CD4-positive, alpha-beta T cell treated with Interleukin-6 at 100 ng/mL for 8 hours (primary cell): Measurements from ENCODE around the gene DDOST.

Source experiments
- DNase-seq: peaks from one replicate; pipeline ENCODE4 v3.0.0-alpha.2; 2020; ENCODE audit warnings: mixed read lengths, low spot score

The DDOST gene

GRCh38 chr1:20661207-20662109, at the start of gene DDOST:
Gene DDOST (minus strand): TSS chr1:20661369. CDS start chr1:20661350, 19 bp downstream.
- peak; percentile 97 for DNase-seq

GRCh38 chr1:20710469-20711284, 49.5 kb upstream of the DDOST start:
- no peak for DNase-seq

GRCh38 chr1:20709868-20710267, 48.7 kb upstream of the DDOST start:
- DNase-seq = no peak

GRCh38 chr1:20708891-20709290, 47.7 kb upstream of the DDOST start:
- DNase-seq = no peak

GRCh38 chr1:20708057-20708456, 46.9 kb upstream of the DDOST start:
- DNase-seq = no peak

- no peak for DNase-seq
These were observed 45.7 kb upstream of the DDOST start for GRCh38 chr1:20706841-20707240.

DNA sequence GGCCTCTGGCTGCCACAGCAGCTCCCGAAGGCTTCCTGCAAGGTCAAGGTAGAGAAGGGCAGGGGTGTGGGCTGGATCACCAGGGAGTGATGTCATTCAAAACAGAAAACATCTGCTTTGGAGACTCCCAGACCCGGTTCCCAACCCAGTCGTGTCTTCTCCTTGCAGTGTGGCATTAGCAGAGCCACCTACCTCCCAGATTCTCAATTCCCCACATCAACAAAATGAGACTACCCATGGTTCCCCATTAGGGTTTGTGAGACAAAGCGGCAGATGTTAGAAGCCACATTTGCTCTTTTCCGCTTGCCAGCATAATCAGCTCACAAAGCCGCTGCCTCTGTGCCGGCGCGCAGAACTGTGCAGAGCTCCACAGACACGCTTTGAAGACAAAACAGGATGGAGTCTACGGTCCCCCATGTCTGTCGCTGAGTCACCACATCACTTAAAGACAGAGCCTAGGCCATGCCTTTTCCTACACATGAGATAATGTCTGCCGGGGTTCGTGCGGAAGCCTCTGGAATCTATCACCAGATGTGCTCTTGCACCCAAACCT, 44.1 kb upstream of the DDOST start:
- DNase-seq = no peak

- no peak for DNase-seq
These were observed 43.4 kb upstream of the DDOST start for GRCh38 chr1:20704390-20705202.

- no peak for DNase-seq
These were observed 42.1 kb upstream of the DDOST start for GRCh38 chr1:20703124-20703756.

GRCh38 chr1:20702416-20702815, 41.2 kb upstream of the DDOST start:
- no peak for DNase-seq

DNA sequence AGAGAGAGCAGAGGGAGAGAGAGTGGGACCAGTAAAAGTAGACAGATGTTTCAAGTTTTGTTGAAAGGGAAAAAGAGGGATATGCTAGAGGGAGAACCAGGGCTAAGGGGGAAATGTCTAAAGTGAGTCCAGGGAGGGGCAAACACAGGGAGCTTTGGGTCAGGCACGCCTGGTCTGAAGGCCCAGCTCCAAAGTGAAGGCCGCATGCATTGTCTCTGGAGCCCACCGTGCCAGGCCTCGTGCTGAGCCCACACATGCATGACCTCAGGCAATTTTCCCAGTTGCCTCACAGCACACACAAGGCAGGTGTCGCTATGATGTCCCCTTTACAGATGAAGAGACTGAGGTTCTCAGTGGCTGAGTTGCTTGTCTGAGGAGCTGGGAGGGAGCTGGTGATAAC, 40.7 kb upstream of the DDOST start:
- no peak for DNase-seq

DNA sequence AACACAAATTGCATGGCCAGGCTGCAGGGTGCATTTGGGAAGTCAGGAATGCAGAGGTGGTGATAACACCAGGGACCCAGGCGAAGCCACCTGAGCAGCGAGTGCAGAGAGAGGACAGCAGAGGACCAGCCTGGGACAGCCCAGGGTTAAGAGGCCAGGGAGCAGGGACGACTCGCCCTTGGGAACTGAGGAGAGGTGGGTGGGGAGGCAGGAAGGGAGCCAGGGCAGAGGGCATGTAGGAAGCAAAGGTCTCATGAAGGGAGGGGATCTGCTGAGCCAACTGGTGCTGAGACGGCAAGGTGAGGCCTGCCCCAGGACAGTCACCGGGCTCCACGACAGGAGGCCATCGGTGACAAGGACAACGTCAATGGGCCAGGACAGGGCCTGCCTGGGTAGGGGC, 40.3 kb upstream of the DDOST start:
- DNase-seq = no peak

GRCh38 chr1:20700636-20701215, 39.6 kb upstream of the DDOST start:
- no peak for DNase-seq

GRCh38 chr1:20699558-20699957, 38.4 kb upstream of the DDOST start:
- DNase-seq = no peak

DNA sequence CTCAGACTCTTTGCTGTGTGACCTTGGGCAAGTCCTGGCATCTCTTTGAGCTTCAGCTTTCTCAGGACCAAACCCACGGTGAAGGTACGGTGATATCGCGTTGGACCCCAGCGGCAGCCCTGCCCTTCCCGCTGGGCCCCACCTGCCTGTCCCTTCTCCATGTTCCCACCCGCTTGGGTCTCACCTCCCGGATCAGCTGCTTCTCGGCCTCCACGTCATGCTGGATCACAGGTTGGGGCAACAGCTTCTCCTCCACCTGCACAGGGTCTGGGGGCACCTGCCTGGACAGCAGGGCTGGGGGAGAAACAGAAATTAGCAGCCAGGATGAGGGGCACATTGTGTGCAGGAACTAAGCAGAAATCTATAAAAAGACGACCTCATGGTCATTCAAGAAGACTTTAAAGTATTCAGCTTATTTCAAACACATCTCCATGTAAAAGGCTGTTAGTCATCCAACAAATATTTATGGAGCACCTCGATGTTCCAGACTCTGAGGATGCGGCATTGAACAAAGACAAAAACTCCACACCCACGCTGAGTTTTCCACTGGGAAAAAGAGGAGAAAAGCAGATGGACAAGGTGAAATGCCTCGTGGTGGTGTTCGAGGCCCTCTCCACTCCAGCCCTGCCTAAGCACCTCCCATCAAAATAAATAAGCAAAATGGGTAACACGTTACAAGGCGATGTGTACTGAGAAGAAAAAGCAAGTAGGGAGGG, 37.2 kb upstream of the DDOST start:
- no peak for DNase-seq

DNA sequence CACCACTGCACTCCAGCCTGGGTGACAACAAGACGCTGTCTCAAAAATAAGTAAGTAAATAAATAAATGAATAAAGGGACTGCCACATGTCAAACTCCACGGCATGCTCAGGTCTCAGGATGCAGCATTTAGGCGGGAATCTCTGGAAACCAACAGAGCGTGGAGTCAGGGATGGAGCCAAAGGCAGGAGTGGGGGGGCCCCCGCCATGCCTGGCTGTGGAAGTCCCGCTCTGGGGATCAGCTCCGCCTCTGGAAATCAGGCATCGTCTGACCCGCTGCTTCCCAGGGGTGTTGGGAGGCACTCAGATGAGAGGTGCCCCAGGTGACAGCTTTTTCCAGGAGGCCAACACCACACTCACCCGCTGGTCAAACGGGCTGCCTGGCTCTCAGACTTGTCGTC, 36.4 kb upstream of the DDOST start:
- DNase-seq = no peak

DNA sequence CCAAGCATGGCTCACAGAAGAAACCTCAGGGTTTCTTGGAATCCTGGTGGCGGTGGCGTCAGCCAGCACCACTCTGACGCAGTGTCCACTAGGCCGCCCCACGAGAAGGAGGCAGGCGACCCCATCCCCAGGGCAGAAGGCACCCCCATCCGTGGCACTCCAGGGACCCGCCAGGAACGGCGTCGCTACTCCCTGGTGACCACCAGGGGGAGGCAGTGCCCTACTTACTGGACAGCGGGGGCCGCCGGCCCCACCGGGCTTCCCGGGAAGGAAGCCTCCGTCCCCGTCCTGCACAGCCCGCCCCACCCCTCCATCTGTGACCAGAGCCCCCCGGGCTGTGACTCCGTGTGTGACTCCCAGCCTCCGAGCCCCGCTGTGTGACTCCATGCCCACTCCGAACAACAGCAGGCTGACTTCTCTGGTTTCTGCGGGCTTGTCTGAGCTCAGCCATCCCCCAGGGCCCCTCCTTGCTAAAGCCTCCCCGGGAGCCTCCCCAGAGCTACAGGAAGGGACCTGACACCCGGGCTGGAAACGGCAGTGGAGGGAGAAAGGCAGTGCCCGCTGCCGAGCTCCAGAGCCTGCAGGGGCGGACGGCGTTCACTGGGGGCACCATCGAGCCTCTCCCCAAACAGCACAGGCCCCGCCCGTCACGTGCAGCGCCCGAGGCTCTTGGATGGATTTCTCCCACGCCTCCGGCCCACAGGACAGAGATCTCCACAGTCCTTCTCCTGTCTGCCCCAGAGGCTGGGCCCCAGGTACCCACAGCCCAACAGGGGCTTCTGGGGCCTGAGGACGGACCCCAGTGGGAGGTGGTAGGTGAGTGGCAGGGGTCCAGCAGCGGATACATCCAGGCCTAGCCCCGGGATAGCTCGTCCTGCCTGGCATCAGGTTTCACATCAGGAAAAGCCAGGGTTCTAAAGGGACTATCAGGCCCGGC, 35.5 kb upstream of the DDOST start:
- peak; percentile 64 for DNase-seq

GRCh38 chr1:20695515-20695914, 34.3 kb upstream of the DDOST start:
- no peak for DNase-seq

DNA sequence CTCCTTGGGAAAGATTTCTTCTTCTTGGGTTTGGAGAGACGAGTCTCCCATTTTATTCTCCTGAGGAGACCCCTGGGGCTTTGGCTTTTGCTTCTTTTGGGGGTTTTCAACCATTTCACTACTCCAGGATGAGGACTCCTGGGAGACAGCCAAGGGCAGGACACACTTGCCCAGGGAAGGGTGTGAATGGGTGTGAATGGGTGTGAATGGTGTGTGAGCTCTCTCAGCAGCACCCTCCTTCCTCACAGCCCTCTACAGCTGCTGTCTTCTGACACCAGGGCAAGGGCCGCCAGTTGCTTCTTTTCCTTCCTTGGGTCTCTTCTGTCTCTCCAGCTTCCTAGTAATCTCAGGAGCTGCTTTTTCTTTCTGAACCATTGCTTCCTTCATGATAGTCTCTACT, 32.5 kb upstream of the DDOST start:
- no peak for DNase-seq
